ENCODE results near the gene NAV2. TPM values are rescaled to one million over a fixed set of nuclear protein-coding genes. Genes with fewer than 3 reads are reported as not detected.

Gene NAV2
- total RNA-seq, 1 donor from 2014 or later = 44.8 TPM

DNA sequence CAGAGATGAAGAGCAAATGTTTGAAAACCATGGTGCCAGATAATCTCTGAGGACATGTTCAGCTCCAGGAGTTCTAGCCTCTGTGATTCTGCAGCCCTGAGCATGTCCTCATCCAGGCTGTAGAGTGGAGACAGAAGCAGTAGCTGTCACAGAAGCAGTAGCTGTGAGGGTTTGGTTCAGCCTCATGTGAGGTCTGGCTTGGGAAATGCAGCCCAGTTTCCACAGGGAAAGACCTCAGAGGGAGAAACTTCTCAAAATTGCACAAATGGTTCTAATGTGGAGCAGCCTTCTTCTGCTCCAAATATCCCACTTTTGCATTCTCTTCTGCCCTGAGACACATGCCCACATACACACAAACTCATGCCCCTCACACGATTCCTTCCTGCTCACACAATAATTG, 399.2 kb downstream of the NAV2 start:
- H3K4me1 ChIP-seq = peaks cover 10% of the 10 kb centered on the region
- intact Hi-C loops (cut with DNase I) = no loop called here
- no peaks in the 10 kb centered on the region for H3K27me3 ChIP-seq
- no peak for ATAC-seq
- H3K4me3 ChIP-seq = no peak overlapping the region
- H3K36me3 ChIP-seq = peaks cover 34% of the 10 kb centered on the region
- DNase-seq = no peak
- TF ChIP-seq, protein P1, sequence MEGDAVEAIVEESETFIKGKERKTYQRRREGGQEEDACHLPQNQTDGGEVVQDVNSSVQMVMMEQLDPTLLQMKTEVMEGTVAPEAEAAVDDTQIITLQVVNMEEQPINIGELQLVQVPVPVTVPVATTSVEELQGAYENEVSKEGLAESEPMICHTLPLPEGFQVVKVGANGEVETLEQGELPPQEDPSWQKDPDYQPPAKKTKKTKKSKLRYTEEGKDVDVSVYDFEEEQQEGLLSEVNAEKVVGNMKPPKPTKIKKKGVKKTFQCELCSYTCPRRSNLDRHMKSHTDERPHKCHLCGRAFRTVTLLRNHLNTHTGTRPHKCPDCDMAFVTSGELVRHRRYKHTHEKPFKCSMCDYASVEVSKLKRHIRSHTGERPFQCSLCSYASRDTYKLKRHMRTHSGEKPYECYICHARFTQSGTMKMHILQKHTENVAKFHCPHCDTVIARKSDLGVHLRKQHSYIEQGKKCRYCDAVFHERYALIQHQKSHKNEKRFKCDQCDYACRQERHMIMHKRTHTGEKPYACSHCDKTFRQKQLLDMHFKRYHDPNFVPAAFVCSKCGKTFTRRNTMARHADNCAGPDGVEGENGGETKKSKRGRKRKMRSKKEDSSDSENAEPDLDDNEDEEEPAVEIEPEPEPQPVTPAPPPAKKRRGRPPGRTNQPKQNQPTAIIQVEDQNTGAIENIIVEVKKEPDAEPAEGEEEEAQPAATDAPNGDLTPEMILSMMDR (IDR thresholded peaks at IDR 0.05) = no peak
- peak overlapping the region; percentile 37 for H3K27ac ChIP-seq
- H3K9me3 ChIP-seq = no peaks in the 10 kb centered on the region

DNA sequence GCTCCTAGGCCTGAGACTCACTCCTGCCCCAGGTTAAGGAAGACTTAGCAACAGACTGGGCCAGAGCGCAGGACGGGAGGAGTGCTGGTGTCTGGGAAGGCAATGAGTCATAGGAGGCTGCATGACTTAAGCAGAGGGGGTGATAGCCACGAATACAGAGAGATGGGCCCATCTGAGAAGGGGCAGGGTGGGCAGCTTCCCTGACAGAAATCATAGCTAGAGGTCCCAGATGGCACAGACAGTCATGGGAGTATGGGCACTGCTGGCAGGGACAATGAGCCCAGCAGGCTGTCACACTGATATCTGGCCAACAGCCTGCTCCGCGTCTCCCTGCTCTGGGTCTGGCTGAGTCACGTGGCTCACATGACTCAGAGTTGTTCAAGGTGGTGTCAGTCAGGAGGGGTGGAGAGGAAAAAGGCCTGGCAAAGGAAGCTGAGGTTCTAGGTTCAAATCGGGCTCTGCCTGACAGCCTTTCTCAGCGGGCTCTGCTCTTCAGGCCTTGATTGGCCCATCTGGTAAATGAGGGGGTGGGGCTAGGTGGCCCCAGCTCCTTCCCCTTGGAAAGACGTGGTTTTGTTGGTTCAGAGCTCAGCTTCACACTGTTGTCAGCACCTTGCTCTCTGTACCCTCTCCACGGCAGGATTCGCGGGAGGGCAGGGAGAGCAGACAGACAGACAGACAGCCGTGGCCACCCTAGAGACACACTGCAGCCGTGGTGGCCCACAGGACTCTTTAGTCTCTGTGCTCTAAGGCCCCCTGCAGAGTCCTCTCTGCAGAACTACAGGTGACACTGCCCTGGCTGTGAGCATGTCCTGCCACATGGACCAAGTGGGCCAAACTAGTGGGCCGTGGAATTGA, 399.9 kb downstream of the NAV2 start:
- intact Hi-C loops (cut with DNase I) = no loop called here
- peaks cover 38% of the 10 kb centered on the region for H3K36me3 ChIP-seq
- no peaks in the 10 kb centered on the region for H3K27me3 ChIP-seq
- H3K9me3 ChIP-seq = no peaks in the 10 kb centered on the region
- ATAC-seq (peak; percentile 76), DNase-seq (peak; percentile 72)
- H3K4me1 ChIP-seq = peaks cover 10% of the 10 kb centered on the region
- TF ChIP-seq, protein P1 (IDR thresholded peaks at IDR 0.05) = no peak
- peak overlapping the region; percentile 37 for H3K27ac ChIP-seq
- H3K4me3 ChIP-seq = no peak overlapping the region

DNA sequence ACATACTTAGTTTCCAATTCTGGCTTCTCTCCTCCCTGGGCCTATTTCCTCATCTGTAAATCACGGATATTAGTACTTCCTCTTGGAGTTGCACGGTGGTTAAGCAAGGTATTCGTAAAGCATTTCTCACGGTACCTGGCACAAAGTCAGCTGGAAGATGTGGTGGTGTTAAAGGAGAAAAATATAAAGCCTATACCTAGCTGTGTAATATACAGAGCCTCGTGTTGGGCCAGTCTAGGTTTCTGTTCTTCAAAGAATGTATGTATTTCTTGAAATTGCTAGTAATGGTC, 400.5 kb downstream of the NAV2 start:
- ATAC-seq (no peak), DNase-seq (no peak)
- no peak overlapping the region for H3K4me3 ChIP-seq
- H3K27me3 ChIP-seq = no peaks in the 10 kb centered on the region
- peak overlapping the region; percentile 37 for H3K27ac ChIP-seq
- TF ChIP-seq, protein P1 (IDR thresholded peaks at IDR 0.05) = no peak
- H3K9me3 ChIP-seq = no peaks in the 10 kb centered on the region
- intact Hi-C loops (cut with DNase I) = no loop called here
- peaks cover 38% of the 10 kb centered on the region for H3K36me3 ChIP-seq
- H3K4me1 ChIP-seq = peaks cover 10% of the 10 kb centered on the region

DNA sequence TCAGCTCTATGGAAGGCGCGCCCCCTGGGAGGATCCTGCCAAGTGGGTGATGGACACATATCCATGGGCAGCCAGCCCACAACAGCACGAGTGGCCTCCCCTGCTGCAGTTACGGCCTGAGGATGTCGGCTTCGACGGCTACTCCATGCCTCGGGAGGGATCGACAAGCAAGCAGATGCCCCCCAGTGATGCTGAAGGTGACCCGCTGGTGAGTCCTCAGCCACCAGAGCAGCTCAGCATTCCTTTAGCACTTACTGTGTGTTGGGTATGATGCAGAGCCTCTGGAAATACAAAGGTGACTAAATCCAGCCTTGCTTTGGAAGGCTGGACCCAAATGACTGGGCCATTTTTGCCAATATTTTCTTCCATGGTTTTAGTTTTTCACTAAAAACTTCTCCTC, 402.0 kb downstream of the NAV2 start:
- Histone ChIP-seq H3K9me3 (no peaks in the 10 kb centered on the region), H3K4me3 (no peak overlapping the region), H3K27me3 (no peaks in the 10 kb centered on the region), H3K27ac (no peak overlapping the region), H3K4me1 (peaks cover 10% of the 10 kb centered on the region), H3K36me3 (peaks cover 39% of the 10 kb centered on the region)
- DNase-seq (no peak), ATAC-seq (no peak)
- TF ChIP-seq, protein P1 (IDR thresholded peaks at IDR 0.05) = no peak
- intact Hi-C loops (cut with DNase I) = no loop called here

DNA sequence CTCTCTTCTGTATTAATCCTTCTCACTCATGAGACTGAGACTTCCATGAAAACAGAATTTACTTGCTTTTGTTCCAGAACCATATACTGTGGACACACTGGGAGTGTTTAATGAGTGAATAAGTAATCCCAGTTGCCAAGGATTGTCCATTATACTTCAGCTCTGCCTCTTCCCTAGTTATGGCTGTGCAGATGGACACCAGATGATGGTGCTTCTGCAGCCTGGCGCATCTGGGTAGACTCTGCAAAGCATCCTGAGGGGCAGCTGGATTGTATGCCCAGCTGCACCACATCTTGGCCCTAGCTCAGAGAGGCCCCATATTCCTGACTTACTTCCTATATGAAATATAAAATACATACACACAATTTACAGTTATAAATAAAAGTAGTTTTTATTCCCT, 404.2 kb downstream of the NAV2 start:
- H3K4me1 ChIP-seq = peaks cover 10% of the 10 kb centered on the region
- DNase-seq (no peak), ATAC-seq (no peak)
- TF ChIP-seq, protein P1 (IDR thresholded peaks at IDR 0.05) = no peak
- H3K27me3 ChIP-seq = no peaks in the 10 kb centered on the region
- H3K9me3 ChIP-seq = no peaks in the 10 kb centered on the region
- peaks cover 46% of the 10 kb centered on the region for H3K36me3 ChIP-seq
- intact Hi-C loops (cut with DNase I) = no loop called here
- no peak overlapping the region for H3K4me3 ChIP-seq
- no peak overlapping the region for H3K27ac ChIP-seq

Measured in upper lobe of right lung (tissue), 1 donor.